Measurements from ENCODE around the gene SYNJ1. TPM values are rescaled to one million over a fixed set of nuclear protein-coding genes. Genes with fewer than 3 reads are reported as not detected.
"Not testable (repeated sequence)": the region's sequence is repeated elsewhere in the genome, so short reads cannot be mapped to it uniquely, and the experiment has no call there.

SYNJ1 gene
- total RNA-seq, 1 donor from 2014 or later = 4.9 TPM

DNA sequence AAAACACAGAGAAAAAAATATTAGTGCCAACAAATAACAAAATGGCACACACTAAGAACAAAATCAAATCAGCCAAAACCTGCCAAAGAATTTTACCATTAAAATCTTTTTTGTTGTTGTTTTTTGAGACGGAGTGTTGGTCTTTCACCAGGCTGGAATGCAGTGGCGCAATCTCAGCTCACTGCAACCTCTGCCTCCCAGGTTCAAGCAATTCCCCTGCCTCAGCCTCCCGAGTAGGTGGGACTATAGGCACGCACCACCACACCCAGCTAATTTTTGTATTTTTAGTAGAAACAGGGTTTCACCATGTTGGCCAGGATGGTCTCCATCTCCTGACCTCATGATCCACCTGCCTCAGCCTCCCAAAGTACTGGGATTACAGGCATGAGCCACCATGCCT lies 8.3 kb upstream of the SYNJ1 start:
- ATAC-seq = not testable (repeated sequence)

GRCh38 chr21:32735524-32735923 lies 7.7 kb upstream of the SYNJ1 start:
- ATAC-seq = no peak

- ATAC-seq = no peak
These were observed 6.3 kb upstream of the SYNJ1 start for GRCh38 chr21:32733990-32734613.

DNA sequence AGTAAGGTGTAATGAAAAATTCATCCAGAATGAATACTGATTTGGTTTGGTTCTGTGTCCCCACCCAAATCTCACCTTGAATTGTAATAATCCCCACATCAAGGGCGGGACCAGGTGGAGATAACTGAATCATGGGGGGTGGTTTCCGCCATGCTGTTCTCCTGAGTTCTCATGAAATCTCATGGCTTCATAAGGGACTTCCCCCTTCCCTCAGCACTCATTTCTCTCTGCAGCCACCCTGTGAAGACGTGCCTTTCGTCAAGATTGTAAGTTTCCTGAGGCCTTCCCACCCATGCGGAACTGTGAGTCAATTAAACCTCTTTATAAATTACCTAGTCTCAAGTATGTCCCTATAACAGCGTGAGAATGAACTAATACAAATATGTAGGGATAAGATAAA lies 5.5 kb upstream of the SYNJ1 start:
- no peak for ATAC-seq

GRCh38 chr21:32732544-32732943 lies 4.7 kb upstream of the SYNJ1 start:
- ATAC-seq = no peak

DNA sequence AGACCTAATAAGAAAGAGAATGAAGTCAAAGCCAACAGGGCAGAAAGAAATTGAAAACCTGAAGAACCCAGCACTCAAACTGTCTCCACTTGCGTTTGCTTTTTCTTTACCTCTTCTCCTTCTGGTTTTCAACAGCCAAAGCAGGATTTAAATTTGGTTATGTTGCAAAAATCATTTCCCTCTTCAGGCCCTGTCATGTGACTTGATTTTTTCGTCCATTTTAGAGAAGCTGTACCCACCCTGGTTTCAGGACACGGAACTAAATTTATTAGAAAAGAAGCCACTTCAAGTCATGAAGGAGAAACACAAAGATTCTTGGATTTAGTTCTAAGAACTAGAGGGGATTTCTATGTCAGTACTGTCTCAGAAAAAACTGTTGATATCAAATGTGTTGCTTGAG lies 1.0 kb upstream of the SYNJ1 start:
- ATAC-seq = no peak

DNA sequence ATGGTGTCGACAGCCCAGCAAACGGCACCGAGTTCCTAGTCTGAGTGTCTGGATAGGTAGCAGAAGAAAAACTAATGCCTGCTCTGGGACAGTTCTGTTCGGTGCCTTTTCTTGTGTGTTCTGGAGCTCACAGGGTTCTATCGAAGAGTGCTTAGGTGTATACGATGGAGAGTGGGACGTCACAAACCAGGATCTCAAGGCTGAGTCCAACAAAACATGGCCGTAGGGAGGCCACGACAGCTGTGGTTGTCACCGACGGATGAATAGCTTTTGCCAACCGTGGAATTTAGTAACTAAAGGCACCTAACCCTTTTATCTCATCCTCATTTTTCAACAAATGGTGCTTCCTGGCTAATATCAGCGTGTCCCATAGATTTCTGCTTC lies 635 bp upstream of the SYNJ1 start:
- ATAC-seq = no peak

DNA sequence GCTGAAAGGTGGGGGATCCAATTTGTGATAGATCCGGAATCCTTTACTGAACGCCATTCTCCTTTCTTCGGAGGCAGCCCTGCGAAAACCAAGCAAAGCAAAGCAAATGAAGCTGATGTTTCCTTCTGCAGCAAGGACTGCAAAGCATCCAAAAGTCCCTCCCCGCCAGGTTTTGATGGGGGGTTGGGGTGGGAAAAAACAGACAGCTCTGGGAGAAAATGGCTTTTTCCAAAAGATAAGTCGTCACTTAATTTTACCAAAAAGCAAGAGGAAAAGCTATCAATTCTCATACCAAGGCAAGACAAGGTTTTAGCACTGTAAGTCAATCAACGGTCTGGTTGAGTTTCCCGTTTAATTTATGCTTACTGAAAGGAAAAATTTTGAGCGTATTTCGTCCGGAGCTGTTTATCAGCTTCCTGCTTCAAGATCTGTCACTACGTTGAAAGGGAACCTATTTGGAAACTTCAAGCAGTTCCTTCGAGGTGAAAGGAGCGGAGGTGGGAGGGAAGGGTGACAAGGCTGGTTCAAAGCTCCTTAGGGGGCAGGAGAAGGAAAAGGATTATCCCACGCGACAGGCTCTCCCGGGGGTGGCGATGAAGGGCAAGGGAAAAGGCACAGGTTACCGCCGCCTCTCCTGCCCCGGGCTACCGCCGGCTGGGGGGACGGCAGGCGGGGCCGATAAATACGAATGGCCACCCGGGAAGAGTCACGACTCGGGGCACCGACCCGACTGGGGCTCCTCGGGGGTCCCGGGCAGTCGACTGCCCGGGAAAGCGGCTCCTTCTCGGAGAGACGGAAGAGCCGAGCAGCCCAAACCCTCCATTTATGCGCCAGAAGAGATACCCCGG lies 750 bp downstream of the SYNJ1 start:
- peak; percentile 21 for ATAC-seq

- ATAC-seq = no peak
These were observed 8.7 kb downstream of the SYNJ1 start for GRCh38 chr21:32719085-32719484.

DNA sequence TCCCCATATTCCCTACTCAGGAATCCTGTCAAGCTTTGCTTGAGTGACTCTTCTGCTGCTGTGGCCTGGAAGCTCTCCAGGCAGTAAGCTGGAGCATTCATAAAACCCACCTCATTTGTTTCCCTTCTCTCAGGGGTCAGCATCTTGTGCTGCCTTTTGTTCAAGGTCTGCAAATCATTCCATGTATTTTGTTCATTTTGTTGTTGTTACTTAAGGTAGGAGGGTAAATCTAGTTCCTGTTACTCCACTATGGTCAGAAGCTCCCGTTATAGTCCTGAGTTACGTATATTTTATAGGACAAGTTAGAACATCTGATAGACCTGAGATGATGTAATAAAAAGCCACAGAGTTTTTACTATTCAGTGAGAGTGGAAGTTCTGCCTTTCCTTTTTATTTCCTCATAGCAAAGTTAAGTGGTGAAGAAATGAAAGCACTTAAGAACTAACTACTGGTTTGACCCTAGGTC lies 9.9 kb downstream of the SYNJ1 start:
- ATAC-seq = peak; percentile 48

DNA sequence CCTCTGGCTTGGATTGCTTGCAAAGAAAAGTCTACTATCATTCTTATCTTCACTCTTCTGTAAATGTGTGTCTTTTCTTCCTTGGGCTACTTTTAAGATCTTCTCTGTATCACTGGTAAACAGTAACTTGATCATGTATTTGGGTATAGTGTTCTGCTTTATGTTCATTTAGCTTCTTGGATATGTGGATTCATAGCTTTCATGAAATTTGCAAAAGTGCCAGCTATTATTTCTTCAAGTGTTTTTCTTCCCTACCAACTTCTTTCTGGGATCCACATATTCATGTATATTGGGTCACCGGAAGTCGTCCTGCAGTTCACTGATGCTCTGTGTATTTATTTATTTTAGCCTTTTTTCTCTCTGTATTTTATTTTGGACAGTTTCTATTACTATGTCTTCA lies 11.3 kb downstream of the SYNJ1 start:
- ATAC-seq = no peak

- no peak for ATAC-seq
These were observed 14.1 kb downstream of the SYNJ1 start for GRCh38 chr21:32713726-32714125.

DNA sequence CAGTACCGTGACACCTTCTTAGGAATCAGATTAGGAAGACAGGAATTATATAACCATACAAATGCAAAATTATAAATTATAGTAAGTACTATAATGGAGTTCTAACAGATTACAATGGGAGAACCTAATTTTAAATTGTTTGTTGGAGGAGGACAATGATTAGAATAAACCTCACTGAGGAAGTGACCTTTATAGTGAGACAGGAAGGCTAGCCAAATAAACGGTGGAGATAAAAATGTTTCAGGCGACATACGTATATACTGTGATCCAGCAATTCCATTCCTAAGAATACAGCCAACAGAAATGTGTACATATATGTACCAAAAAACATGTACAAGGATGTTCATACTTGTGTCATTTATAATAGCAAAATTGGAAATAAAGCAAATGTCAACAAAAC lies 15.2 kb downstream of the SYNJ1 start:
- no peak for ATAC-seq

DNA sequence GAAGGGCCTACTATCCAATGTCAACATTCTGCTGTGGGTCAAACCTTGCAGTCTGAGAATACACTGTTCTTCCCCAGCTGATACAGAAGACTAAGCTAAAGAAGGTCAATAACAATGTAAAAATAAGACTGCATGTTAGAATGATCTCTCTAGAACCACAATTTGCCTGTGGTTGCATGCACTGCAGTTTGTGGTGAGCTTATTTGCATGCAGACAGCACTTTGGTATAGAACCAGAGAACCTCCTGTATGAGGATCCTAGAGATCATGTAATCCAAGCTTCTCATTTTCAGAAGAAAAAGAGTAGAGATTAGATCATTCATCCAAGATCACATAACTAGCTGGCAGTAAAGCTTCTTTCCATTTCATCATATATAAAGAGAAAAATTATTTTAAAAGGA lies 15.8 kb downstream of the SYNJ1 start:
- ATAC-seq = peak; percentile 23

DNA sequence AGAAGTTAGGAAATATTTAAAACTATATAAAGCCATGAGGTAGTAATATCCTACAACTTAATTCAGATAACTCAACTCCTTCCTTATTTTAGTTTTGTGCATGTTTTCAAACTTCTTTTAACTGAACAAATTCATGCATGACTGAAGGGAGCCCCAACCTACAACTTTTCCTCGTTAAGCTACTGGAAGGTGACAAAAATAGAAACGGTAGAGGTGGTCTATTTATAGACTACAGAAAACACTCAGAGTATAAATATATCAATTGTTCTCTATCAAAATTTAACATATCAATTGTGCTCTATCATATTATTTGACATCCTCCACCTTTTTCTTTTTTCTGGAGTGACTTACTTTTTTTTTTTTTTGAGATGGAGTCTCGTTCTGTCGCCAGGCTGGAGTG lies 16.8 kb downstream of the SYNJ1 start:
- ATAC-seq = no peak

- no peak for ATAC-seq
These were observed 17.6 kb downstream of the SYNJ1 start for GRCh38 chr21:32710069-32710784.

DNA sequence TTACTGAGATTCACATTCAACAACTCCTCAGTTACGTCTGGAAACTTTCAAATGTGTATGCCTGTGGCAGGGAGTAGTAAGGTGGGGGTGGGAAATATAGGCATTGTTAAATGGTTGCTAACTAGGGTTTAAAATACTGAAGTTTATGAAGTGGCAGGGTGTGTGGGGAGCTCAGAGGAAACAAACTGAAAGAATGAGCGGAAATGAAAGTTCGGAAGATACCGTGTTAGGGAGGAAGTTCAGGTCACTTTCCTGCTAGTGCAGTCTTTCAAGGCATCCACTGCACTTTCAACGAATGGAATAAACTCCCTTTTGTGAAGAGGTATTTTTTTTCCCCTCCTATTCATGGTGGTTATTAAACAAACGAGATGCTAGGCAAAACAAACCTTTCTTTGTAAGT lies 19.7 kb downstream of the SYNJ1 start:
- no peak for ATAC-seq

- no peak for ATAC-seq
These were observed 21.9 kb downstream of the SYNJ1 start for GRCh38 chr21:32705901-32706300.

GRCh38 chr21:32705139-32705538 lies 22.7 kb downstream of the SYNJ1 start:
- ATAC-seq = no peak

DNA sequence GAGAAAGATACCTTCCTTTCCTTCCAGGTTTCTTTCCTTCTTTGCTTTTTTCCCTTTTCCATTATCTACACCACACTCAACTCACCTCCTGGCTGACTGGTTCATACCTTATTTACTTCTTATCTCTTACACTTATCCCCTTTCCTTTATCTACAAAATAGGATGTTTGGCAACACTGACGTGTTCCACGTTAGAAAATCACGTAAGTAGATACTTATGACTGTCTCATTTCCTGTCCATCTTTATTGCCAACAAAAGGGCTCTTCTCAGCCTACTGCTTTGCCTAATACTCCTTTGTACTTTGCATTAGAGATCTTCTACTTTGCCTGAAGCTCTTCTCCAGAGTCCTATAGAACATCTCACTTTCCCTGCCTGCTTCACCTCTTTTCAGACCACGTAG lies 25.1 kb downstream of the SYNJ1 start:
- ATAC-seq = no peak

DNA sequence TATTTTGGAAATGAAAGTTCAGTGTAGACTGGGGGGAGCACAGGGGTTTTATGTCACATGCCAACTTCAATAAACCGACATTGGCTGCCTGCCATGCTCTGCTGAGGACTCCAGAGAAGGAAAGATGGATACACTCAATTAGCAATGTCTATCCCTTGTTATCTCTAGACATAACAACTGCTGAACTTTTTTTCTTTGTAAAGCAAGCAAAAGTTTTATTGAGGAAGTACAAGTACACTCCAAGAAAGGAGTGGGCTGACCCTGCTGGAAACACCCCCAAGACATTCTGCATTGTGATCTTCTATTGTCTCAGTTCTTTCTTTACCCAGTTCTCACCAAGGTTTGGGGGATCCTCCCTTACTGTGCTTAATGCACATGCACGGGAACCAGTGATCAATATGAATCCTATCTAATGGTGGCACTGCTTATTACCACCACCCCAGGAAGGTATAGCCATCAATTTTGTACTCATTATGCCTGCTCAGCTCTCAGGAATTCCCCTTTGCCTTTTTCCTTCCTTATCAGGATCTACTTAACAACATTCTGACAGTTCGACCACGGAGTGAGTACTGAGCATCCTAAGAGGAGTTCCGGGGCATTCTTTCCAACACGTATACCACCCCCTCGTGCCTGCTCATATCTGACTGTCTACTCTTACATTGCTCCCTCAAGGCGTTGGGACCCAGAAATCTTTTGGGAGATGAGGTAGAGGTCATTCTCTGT lies 28.7 kb downstream of the SYNJ1 start:
- ATAC-seq = no peak

DNA sequence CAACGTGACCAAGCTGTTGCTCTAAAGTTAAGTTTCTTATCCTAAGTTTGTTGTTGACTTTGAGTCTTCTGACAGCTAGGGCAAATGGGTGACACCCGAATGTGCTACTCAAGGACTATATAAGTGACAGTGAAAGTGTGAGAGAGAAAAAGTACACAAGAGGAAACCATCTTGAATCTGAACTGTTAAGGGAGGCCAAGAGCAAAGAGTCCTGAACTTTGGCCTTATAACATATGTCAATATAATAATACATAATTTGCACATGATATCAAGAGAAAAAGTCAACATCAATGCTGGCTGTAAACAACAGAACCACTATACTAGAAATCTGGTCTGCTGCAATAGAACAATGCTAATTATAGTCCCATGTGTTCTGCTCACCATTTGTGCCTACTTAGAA lies 29.5 kb downstream of the SYNJ1 start:
- no peak for ATAC-seq

DNA sequence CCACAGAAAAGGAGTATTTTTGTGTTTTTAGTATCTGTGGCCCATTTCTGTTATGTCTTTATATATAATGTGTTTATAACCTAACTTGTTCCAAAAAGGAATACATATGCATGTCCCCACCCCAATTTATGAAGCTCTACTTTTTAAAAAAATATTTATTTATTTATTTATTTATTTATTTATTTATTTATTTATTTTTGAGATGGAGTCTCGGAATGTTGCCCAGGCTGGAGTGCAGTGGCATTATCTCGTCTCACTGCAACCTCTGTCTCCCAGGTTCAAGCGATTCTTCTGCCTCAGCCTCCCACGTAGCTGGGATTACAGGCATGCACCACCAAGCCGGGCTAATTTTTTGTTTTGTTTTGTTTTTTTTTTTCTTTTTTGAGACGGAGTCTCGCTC lies 32.3 kb downstream of the SYNJ1 start:
- not testable (repeated sequence) for ATAC-seq
